ENCODE data around the gene PRMT6.
"Not testable (repeated sequence)": the region's sequence is repeated elsewhere in the genome, so short reads cannot be mapped to it uniquely, and the experiment has no call there.

PRMT6 gene

DNA sequence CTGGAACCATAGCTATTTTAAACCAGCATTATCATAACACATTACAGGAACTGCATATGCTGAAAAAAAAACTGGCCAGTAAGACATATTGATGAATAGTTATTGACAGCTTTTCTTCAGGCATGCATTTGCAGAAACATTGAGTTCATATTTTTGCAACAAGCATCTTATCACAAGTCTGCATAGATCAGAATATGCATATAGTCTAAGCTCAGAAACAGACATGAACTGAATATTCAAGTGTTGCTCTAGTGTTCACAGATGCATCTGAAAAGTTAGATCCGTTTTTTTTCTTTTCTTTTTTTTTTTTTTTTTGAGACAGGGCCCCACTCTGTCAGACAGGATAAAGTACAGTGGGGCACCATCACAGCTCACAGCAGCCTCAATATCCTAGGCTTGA is 22.8 kb downstream of the PRMT6 start:
- DNase-seq (ENCODE audit: extremely low read depth, insufficient read length) = no peak
- no peaks in the 10 kb centered on the region for H3K36me3 ChIP-seq (ENCODE audit: control insufficient read depth, insufficient read depth, low read length)
- no peaks in the 10 kb centered on the region for H3K27me3 ChIP-seq (replicated peaks; ENCODE audit: control insufficient read depth, insufficient read depth, low read length)
- H3K4me3 ChIP-seq (replicated peaks; ENCODE audit: low read depth, low read length) = no peak overlapping the region
- TF ChIP-seq, protein P1, sequence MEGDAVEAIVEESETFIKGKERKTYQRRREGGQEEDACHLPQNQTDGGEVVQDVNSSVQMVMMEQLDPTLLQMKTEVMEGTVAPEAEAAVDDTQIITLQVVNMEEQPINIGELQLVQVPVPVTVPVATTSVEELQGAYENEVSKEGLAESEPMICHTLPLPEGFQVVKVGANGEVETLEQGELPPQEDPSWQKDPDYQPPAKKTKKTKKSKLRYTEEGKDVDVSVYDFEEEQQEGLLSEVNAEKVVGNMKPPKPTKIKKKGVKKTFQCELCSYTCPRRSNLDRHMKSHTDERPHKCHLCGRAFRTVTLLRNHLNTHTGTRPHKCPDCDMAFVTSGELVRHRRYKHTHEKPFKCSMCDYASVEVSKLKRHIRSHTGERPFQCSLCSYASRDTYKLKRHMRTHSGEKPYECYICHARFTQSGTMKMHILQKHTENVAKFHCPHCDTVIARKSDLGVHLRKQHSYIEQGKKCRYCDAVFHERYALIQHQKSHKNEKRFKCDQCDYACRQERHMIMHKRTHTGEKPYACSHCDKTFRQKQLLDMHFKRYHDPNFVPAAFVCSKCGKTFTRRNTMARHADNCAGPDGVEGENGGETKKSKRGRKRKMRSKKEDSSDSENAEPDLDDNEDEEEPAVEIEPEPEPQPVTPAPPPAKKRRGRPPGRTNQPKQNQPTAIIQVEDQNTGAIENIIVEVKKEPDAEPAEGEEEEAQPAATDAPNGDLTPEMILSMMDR (IDR thresholded peaks at IDR 0.05; ENCODE audit: insufficient read depth, low read length, poor library complexity, severe bottlenecking) = no peak

DNA sequence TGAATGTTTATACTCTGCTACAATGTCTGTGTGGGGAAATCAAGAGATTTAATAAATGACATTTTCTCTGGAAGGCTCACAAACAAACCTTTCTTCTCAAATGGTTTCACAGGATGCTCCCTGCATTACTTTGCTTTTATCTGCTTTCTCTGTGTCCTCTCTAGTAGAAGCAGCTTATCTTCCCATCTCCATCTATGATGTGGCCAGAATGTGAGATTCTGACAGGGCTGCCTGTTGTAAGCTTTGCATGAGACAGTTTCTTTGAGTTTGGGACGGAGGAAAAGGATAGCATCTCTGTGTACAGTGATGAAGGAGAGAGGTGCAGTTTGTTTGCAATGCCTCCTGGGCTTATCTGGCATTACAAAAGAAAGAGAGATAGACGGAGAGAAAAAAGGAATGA is 24.6 kb downstream of the PRMT6 start:
- no peaks in the 10 kb centered on the region for H3K27me3 ChIP-seq (replicated peaks; ENCODE audit: control insufficient read depth, insufficient read depth, low read length)
- DNase-seq (ENCODE audit: extremely low read depth, insufficient read length) = no peak
- H3K4me3 ChIP-seq (replicated peaks; ENCODE audit: low read depth, low read length) = no peak overlapping the region
- TF ChIP-seq, protein P1 (IDR thresholded peaks at IDR 0.05; ENCODE audit: insufficient read depth, low read length, poor library complexity, severe bottlenecking) = no peak
- no peaks in the 10 kb centered on the region for H3K36me3 ChIP-seq (ENCODE audit: control insufficient read depth, insufficient read depth, low read length)

DNA sequence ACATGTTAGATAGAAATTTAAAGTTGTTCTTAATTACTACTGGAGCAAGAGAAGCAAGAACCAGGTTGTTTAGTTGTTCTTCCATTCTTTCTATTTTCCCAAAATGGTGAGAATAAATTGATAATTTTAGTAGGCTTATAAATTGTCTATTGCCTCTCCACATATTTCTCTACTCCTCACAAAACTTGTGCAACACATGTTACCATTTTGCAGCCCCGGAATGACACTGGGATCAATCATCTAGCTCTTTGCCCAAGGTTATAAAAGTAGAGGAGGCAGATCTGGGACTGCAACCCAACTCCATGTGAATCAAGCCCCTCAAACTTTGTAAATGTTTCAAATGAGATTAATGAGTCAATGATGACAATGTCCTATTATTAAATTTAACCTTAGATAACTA is 34.9 kb downstream of the PRMT6 start:
- Histone ChIP-seq H3K36me3 (ENCODE audit: control insufficient read depth, insufficient read depth, low read length) (no peaks in the 10 kb centered on the region), H3K4me3 (replicated peaks; ENCODE audit: low read depth, low read length) (no peak overlapping the region), H3K27me3 (replicated peaks; ENCODE audit: control insufficient read depth, insufficient read depth, low read length) (no peaks in the 10 kb centered on the region)
- TF ChIP-seq, protein P1 (IDR thresholded peaks at IDR 0.05; ENCODE audit: insufficient read depth, low read length, poor library complexity, severe bottlenecking) = no peak
- DNase-seq (ENCODE audit: extremely low read depth, insufficient read length) = no peak

DNA sequence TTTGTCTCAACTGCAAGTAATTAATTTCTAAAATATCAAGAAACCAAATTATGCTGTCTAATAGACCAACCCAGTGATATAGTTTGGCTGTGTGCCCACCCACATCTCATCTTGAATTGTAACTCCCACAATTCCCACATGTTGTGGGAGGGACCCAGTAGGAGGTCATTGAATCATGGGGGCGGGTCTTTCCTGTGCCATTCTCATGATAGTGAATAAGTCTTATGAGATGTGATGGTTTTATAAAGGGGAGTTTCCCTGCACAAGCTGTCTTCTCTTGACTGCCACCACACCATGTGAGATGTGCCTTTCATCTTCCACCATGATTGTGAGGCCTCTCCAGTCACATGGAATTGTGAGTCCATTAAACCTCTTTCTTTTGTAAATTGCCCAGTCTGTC is 36.9 kb downstream of the PRMT6 start:
- H3K36me3 ChIP-seq (ENCODE audit: control insufficient read depth, insufficient read depth, low read length); H3K27me3 ChIP-seq (replicated peaks; ENCODE audit: control insufficient read depth, insufficient read depth, low read length); H3K4me3 ChIP-seq (replicated peaks; ENCODE audit: low read depth, low read length); DNase-seq (ENCODE audit: extremely low read depth, insufficient read length): not testable (repeated sequence)

DNA sequence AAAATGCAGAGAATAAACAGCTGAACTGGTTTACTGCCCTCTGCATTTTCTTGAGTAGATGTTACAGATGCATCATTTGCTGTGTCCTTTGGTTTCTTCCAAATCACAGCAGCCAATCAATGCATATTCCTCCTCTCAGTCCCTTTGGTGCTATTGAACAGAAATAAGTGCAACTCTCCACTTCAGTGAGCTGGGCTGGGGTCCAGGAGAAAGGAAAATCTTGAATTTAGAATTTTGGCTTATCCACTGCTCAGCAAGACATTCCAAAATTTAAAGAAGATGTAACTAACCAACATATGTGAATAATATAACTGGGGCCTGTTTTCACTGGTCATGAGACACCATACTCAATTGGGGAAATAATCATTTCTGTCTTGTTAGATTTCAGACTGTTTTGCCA is 39.2 kb downstream of the PRMT6 start:
- Histone ChIP-seq H3K36me3 (ENCODE audit: control insufficient read depth, insufficient read depth, low read length) (no peaks in the 10 kb centered on the region), H3K4me3 (replicated peaks; ENCODE audit: low read depth, low read length) (no peak overlapping the region), H3K27me3 (replicated peaks; ENCODE audit: control insufficient read depth, insufficient read depth, low read length) (no peaks in the 10 kb centered on the region)
- DNase-seq (ENCODE audit: extremely low read depth, insufficient read length) = no peak
- TF ChIP-seq, protein P1 (IDR thresholded peaks at IDR 0.05; ENCODE audit: insufficient read depth, low read length, poor library complexity, severe bottlenecking) = no peak

DNA sequence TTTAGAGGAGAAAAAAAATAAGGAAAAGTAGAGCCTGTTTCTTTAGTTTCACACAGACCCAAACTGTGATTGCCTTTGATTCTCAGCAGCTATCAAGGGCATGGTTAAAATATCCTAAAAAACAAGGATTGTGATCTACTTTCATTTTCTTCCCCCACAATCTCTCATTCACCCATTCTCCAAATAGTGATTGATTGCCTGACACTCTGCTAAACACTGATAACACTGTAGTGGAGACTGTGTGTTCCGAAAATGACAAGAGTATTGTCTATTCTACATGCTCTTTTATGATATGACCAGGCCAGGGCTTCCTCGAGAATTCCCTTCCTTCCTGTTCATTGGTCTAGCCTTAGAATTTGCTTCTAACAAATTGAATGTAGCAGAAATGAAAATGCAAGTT is 40.2 kb downstream of the PRMT6 start:
- H3K4me3 ChIP-seq (replicated peaks; ENCODE audit: low read depth, low read length) = no peak overlapping the region; the same call in 1 of the 2 replicates
- no peak for DNase-seq (ENCODE audit: extremely low read depth, insufficient read length)
- TF ChIP-seq, protein P1 (IDR thresholded peaks at IDR 0.05; ENCODE audit: insufficient read depth, low read length, poor library complexity, severe bottlenecking) = no peak

More for the DNA sequence above, 40.2 kb downstream of the PRMT6 start:
- Histone ChIP-seq H3K27me3 (replicated peaks; ENCODE audit: control insufficient read depth, insufficient read depth, low read length) (no peaks in the 10 kb centered on the region), H3K36me3 (ENCODE audit: control insufficient read depth, insufficient read depth, low read length) (no peaks in the 10 kb centered on the region)

Data from GM06990 (cell line).